Measurements from ENCODE around the gene STRBP. TPM values are rescaled to one million over a fixed set of nuclear protein-coding genes. Genes with fewer than 3 reads are reported as not detected.

The STRBP gene
- total and polyA plus RNA-seq, 3 donors from 2014 or later, result 47.8 to 102 (median 66.5) TPM

DNA sequence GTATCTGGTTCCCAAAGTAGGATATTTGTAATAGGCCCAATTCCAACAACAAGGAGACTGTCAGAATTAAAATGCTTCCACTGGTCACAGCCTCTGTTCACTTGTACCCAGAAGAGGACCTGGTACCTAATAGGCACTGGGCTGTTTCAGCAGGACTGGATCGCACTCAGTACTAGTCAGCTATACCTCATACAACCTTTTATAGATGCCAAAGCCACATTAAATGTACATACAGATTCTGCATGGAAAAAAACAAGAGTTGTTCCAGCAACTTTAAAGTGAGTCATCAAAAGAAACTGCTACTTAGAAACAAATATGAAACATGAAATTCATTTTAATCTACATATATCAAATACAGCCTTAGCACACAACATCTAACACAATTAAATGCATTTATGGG lies 147.4 kb downstream of the STRBP start:
- intact Hi-C loops (cut with DNase I; ENCODE audit: low total_unique reads), result no loop called here
- H3K36me3 ChIP-seq (ENCODE audit: low read depth, missing control alignments), result no peaks in the 10 kb centered on the region
- no peak for DNase-seq
- WGBS, 2 donors, result 90 to 97% methylated on average over 1 of the region's 1 CpG
- no peak overlapping the region for H3K27ac ChIP-seq
- H3K9me3 ChIP-seq, result no peaks in the 10 kb centered on the region
- H3K27me3 ChIP-seq, result no peaks in the 10 kb centered on the region
- no peaks in the 10 kb centered on the region for H3K4me1 ChIP-seq
- no peak overlapping the region for H3K4me3 ChIP-seq
- TF ChIP-seq POLR2A (IDR thresholded peaks at IDR 0.05), result no peak
- TF ChIP-seq, protein P1, sequence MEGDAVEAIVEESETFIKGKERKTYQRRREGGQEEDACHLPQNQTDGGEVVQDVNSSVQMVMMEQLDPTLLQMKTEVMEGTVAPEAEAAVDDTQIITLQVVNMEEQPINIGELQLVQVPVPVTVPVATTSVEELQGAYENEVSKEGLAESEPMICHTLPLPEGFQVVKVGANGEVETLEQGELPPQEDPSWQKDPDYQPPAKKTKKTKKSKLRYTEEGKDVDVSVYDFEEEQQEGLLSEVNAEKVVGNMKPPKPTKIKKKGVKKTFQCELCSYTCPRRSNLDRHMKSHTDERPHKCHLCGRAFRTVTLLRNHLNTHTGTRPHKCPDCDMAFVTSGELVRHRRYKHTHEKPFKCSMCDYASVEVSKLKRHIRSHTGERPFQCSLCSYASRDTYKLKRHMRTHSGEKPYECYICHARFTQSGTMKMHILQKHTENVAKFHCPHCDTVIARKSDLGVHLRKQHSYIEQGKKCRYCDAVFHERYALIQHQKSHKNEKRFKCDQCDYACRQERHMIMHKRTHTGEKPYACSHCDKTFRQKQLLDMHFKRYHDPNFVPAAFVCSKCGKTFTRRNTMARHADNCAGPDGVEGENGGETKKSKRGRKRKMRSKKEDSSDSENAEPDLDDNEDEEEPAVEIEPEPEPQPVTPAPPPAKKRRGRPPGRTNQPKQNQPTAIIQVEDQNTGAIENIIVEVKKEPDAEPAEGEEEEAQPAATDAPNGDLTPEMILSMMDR (IDR thresholded peaks at IDR 0.05), result no peak

DNA sequence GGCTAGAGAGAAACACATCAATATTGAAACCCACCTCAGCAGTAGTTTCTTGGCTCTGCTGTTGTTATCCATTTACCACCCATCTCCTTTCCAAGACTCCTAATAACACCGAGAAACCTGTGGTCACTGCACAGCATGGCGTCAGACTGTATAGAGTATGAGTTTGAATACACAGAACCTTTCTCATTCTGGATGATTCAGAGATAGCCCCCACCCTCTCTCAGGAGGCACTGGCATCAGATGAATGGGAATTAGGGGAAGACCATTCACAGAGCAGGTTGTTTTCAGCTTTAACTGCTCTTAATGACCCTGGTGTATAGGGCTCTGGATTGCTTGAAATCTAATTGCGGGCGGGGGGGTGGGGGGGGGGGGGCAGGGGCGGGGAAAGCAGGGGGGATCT lies 148.3 kb downstream of the STRBP start:
- Histone ChIP-seq H3K27ac (no peak overlapping the region), H3K4me3 (no peak overlapping the region), H3K36me3 (ENCODE audit: low read depth, missing control alignments) (no peaks in the 10 kb centered on the region), H3K27me3 (no peaks in the 10 kb centered on the region), H3K4me1 (no peaks in the 10 kb centered on the region), H3K9me3 (no peaks in the 10 kb centered on the region)
- 82 to 90% methylated on average over 5 of the region's 5 CpGs for WGBS, 2 donors
- TF ChIP-seq POLR2A (IDR thresholded peaks at IDR 0.05), result no peak
- intact Hi-C loops (cut with DNase I; ENCODE audit: low total_unique reads), result no loop called here
- DNase-seq, result no peak

DNA sequence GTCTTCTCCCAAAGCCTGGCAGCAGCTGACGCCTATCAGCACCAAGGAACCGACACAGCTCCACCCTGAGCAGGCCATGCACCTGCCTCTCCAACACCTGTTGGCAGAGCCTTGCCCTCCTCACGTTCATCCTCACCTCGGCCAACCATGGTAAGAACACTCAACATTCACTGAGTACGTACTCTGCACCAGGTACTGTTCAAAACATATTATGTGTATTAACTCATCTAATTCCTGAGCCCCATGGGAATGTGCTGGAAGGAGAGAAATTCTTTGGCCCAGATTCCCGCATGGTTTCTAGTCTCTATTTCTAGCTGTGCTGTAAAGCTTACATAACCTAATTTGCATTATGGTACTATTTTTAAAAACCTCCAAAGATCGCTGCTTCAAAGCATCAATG lies 148.8 kb downstream of the STRBP start:
- intact Hi-C loops (cut with DNase I; ENCODE audit: low total_unique reads), result no loop called here
- TF ChIP-seq POLR2A (IDR thresholded peaks at IDR 0.05), result no peak
- TF ChIP-seq, protein P1 (IDR thresholded peaks at IDR 0.05), result no peak
- H3K36me3 ChIP-seq (ENCODE audit: low read depth, missing control alignments), result no peaks in the 10 kb centered on the region
- no peaks in the 10 kb centered on the region for H3K27me3 ChIP-seq
- no peaks in the 10 kb centered on the region for H3K9me3 ChIP-seq
- no peak overlapping the region for H3K4me3 ChIP-seq
- DNase-seq, result no peak
- H3K4me1 ChIP-seq, result no peaks in the 10 kb centered on the region
- WGBS, 2 donors, result 69 to 80% methylated on average over 7 of the region's 7 CpGs
- no peak overlapping the region for H3K27ac ChIP-seq

DNA sequence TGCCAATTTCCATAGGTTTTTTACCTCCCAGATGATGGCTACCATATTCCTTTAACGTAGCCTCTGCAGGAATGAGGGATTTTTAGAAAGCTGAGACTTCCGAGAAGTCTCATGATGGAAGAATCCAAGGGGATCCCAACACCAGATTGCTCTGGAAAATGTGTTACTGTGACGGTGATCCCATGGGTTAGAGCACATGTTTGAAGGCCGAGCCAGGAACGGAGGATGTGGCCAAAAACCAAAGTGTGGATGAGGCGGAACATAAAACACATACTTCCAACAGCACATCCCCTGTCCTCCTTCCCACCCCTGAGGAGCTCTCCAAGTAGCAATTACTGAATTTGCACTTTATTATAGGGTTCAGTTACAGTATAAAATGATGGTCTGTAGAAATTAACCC lies 152.3 kb downstream of the STRBP start:
- Histone ChIP-seq H3K27me3 (no peaks in the 10 kb centered on the region), H3K4me3 (no peak overlapping the region), H3K27ac (no peak overlapping the region), H3K36me3 (ENCODE audit: low read depth, missing control alignments) (no peaks in the 10 kb centered on the region), H3K9me3 (no peaks in the 10 kb centered on the region), H3K4me1 (no peaks in the 10 kb centered on the region)
- intact Hi-C loops (cut with DNase I; ENCODE audit: low total_unique reads), result no loop called here
- no peak for DNase-seq
- WGBS, 2 donors, result 80 to 93% methylated on average over 6 of the region's 6 CpGs
- TF ChIP-seq, protein P1 (IDR thresholded peaks at IDR 0.05), result no peak
- TF ChIP-seq POLR2A (IDR thresholded peaks at IDR 0.05), result no peak

DNA sequence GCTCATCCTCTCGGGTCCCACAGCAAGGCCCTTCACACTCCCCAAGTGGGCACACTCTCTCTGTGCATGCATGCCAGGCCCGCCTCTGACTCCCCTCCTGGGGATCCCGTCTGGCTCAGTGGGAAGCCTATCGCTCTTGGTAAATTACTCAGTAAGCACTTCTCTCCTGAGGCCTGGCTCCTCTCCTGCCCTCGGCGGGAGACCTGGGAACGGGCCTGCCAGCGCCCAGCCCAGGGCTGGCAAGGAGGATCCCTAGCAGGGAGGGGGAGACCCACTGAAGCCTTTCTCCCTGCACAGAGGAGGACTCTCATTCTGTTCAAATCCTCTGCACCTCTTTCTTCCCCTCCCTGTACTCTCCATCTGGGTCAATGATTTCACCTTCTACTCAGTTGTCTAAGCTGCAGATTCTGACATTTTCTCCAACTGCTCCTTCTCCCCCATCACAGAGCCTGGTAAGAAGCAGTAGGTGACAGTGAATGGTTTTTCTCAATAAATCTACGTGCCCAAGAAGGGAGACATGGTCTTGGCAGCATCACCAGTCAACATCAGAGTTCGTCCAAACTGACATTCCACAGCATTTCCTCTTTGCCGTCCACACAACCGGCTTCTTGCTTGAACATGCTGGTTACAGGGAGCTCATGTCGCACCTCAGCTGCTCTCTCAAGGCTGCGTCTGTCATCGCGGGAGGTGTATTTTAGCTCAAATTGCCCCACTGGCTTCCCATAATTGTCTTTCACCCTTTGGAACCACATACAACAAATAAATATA lies 153.1 kb downstream of the STRBP start:
- H3K27ac ChIP-seq, result no peak overlapping the region
- no peak overlapping the region for H3K4me3 ChIP-seq
- no peaks in the 10 kb centered on the region for H3K4me1 ChIP-seq
- intact Hi-C loops (cut with DNase I; ENCODE audit: low total_unique reads), result no loop called here
- WGBS, 2 donors, result 93% methylated on average over 16 of the region's 16 CpGs
- no peak for DNase-seq
- H3K27me3 ChIP-seq, result no peaks in the 10 kb centered on the region
- no peak for TF ChIP-seq POLR2A (IDR thresholded peaks at IDR 0.05)
- TF ChIP-seq, protein P1 (IDR thresholded peaks at IDR 0.05), result no peak
- no peaks in the 10 kb centered on the region for H3K9me3 ChIP-seq
- H3K36me3 ChIP-seq (ENCODE audit: low read depth, missing control alignments), result no peaks in the 10 kb centered on the region

Measured in testis (tissue), 3 donors.